ENCODE results near the gene POU2F1. TPM values are rescaled to one million over a fixed set of nuclear protein-coding genes. Genes with fewer than 3 reads are reported as not detected.

The POU2F1 gene
- total and polyA plus RNA-seq, 2 donors (not counting 3 experiments of a cell fraction or from before 2014, with no cell fraction given): 6.0 to 12.9 TPM

GRCh38 chr1:167456926-167457325 lies 236.2 kb downstream of the POU2F1 start:
- dilution Hi-C loops (cut with MboI; ENCODE audit: extremely low pct_ligation_motif_present, low sequenced_read_pairs): no loop called here
- Histone ChIP-seq H2AFZ (ENCODE audit: low read depth, low read length) (no peak overlapping the region), H3K27ac (ENCODE audit: insufficient read depth, low read depth, low read length) (no peak overlapping the region), H3K4me1 (ENCODE audit: control insufficient read depth, extremely low read depth, insufficient read depth, low read length) (peaks cover 5% of the 10 kb centered on the region), H3K4me3 (replicated peaks in 1 of 3; ENCODE audit: insufficient read depth in 1 of 3, low read depth in 1 of 3, low read length in 3 of 3) (no peak overlapping the region), H3K9me1 (replicated peaks; ENCODE audit: control insufficient read depth, extremely low read depth, insufficient read depth, low read length) (no peaks in the 10 kb centered on the region), H3K9ac (replicated peaks; ENCODE audit: extremely low read depth, insufficient read depth, low read length) (no peak overlapping the region), H3K36me3 (ENCODE audit: control insufficient read depth in 2 of 2, extremely low read depth in 1 of 2, insufficient read depth in 2 of 2, low read length in 2 of 2) (no peaks in the 10 kb centered on the region), H4K20me1 (replicated peaks; ENCODE audit: control insufficient read depth, extremely low read depth, insufficient read depth, low read length) (no peaks in the 10 kb centered on the region), H3K27me3 (ENCODE audit: control insufficient read depth in 2 of 2, insufficient read depth in 2 of 2, low read length in 2 of 2) (peaks cover 4 to 14% of the 10 kb centered on the region in 2 experiments), H3K9me3 (replicated peaks; ENCODE audit: control insufficient read depth, insufficient read depth, low read length) (no peaks in the 10 kb centered on the region), H3K79me2 (ENCODE audit: control insufficient read depth, insufficient read depth, low read length) (no peaks in the 10 kb centered on the region), H3K4me2 (ENCODE audit: insufficient read depth, low read length) (no peak overlapping the region)
- intact Hi-C loops (cut with micrococcal nuclease): no loop called here
- POLR2A ChIA-PET: no interaction called here
- no TSS peak for BruUV-seq (replicated peaks)
- CTCF ChIA-PET: interaction anchor here (0.5 to 1.9 kb wide), 6 partner anchors 14 to 398 kb away, joined by 3 to 6 read pairs (median 4); no protein-coding TSS in a partner anchor
- no peak for TF ChIP-seq FOS (IDR thresholded peaks at IDR 0.05; ENCODE audit: borderline replicate concordance, insufficient read depth, low read length)
- TF ChIP-seq, protein P1, sequence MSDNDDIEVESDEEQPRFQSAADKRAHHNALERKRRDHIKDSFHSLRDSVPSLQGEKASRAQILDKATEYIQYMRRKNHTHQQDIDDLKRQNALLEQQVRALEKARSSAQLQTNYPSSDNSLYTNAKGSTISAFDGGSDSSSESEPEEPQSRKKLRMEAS (IDR thresholded peaks at IDR 0.05; ENCODE audit: insufficient read depth, insufficient read length): no peak
- TF ChIP-seq CTCF (IDR thresholded peaks at IDR 0.05; ENCODE audit: extremely low read depth in 1 of 2, insufficient read depth in 1 of 2, low read depth in 1 of 2, low read length in 2 of 2): no peak
- no peak for TF ChIP-seq MYC (IDR thresholded peaks at IDR 0.05; ENCODE audit: low read depth, low read length)
- TF ChIP-seq GATA2 (IDR thresholded peaks at IDR 0.05; ENCODE audit: insufficient read depth, insufficient read length, low read depth, low read length): no peak
- TF ChIP-seq JUN (IDR thresholded peaks at IDR 0.05; ENCODE audit: borderline replicate concordance, insufficient read depth, insufficient read length, low read depth): no peak
- no peak for TF ChIP-seq EZH2 (IDR thresholded peaks at IDR 0.05; ENCODE audit: borderline replicate concordance, low read depth, low read length, severe bottlenecking)
- TF ChIP-seq POLR2AphosphoS5 (IDR thresholded peaks at IDR 0.05; ENCODE audit: insufficient read depth, low read depth, low read length): no peak
- no peak for TF ChIP-seq POLR2A (IDR thresholded peaks at IDR 0.05; ENCODE audit: low read depth, low read length)
- no peak for DNase-seq (ENCODE audit: low read depth, low spot score)
- no peak for FAIRE-seq
